Measurements from ENCODE around the gene C6orf132. TPM values are rescaled to one million over a fixed set of nuclear protein-coding genes. Genes with fewer than 3 reads are reported as not detected.

Gene C6orf132
- total RNA-seq, 1 experiment from 2014 or later, result not detected

- in situ Hi-C loops (cut with HindIII; ENCODE audit: low sequenced_read_pairs), result no loop called here
These were observed 91.2 kb downstream of the C6orf132 start for GRCh38 chr6:42051268-42051653.

More at GRCh38 chr6:42051268-42051653, 91.2 kb downstream of the C6orf132 start:
- DNase-seq (ENCODE audit: low spot score), result no peak

Other genes starting within 250 kb of the C6orf132 start
- gene USP49, start 247.2 kb downstream of the C6orf132 start, total RNA-seq (2014; rRNA removed; shearing (Covaris generic)), result 4.7 and 9.9 TPM in 2 replicates
- 23.8 TPM in 2 replicates for gene MED20, start 221.5 kb downstream of the C6orf132 start, total RNA-seq (2014; rRNA removed; shearing (Covaris generic))
- gene BYSL, start 221.1 kb downstream of the C6orf132 start, total RNA-seq (2014; rRNA removed; shearing (Covaris generic)), result 68.3 and 75.5 TPM in 2 replicates
- 28.2 and 37.3 TPM in 2 replicates for gene CCND3, start 200.8 kb downstream of the C6orf132 start, total RNA-seq (2014; rRNA removed; shearing (Covaris generic))
- 27.5 and 28.2 TPM in 2 replicates for gene TAF8, start 92.1 kb downstream of the C6orf132 start, total RNA-seq (2014; rRNA removed; shearing (Covaris generic))
- gene GUCA1A, start 30.7 kb upstream of the C6orf132 start, total RNA-seq (2014; rRNA removed; shearing (Covaris generic)), result not detected in 2 replicates
- not detected in 2 replicates for gene GUCA1B, start 52.3 kb upstream of the C6orf132 start, total RNA-seq (2014; rRNA removed; shearing (Covaris generic))
- gene MRPS10, start 75.2 kb upstream of the C6orf132 start, total RNA-seq (2014; rRNA removed; shearing (Covaris generic)), result 50.7 and 57.7 TPM in 2 replicates

All from G401 (cell line).